GM21390 (cell line): ENCODE measurements around the gene MYO5A.
"Not testable (repeated sequence)": the region's sequence is repeated elsewhere in the genome, so short reads cannot be mapped to it uniquely, and the experiment has no call there.

Experiments used
- ATAC-seq: cut with Tn5 transposase; IDR thresholded peaks from one replicate; pipeline ENCODE4 v1.9.1; 2021; ENCODE audit not compliant: unreplicated experiment

The MYO5A gene

GRCh38 chr15:52546031-52546751 is 17.5 kb upstream of the MYO5A start:
- no peak for ATAC-seq

DNA sequence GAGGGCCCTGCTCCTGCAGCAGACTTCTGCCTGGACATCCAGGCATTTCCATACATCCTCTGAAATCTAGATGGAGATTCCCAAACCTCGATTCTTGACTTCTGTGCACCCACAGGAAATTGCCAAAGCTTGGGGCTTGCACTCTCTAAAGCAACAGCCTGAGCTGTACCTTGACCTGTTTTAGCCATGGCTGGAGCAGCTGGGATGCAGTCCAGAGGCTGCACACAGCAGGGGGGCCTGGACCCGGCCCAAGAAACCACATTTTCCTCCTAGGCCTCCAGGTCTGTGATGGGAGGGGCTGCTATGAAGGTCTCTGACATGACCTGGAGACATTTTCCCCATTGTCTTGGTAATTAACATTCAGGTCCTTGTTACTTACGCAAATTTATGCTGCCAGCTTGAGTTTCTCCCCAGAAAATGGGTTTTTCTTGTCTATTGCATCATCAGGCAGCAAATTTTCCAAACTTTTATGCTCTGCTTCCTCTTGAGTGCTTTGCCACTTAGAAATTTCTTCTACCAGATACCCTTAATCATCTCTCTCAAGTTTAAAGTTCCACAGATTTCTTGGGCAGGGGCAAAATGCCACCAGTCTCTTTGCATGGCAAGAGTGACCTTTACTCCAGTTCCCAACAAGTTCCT is 11.8 kb upstream of the MYO5A start:
- no peak for ATAC-seq

DNA sequence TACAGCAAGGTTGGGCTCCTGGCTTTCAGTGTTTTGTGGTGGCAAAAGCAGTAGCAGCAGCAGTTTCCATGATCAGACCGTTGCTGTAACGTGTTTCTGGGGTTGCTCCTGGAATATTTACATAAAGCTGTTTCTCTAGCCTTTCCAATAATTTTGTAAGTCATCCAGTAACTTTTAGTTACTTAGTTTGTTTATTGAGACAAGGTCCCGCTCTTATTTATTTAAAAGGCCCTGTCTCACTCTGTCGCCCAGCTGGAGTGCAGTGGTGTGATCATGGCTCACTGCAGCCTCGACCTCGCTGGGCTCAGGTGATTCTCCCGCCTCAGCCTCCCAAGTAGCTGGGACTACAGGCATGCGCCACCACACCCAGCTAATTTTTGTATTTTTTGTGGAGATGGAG is 8.8 kb upstream of the MYO5A start:
- no peak for ATAC-seq

GRCh38 chr15:52532427-52532826 is 3.7 kb upstream of the MYO5A start:
- no peak for ATAC-seq

- ATAC-seq, result no peak
These were observed 1.3 kb upstream of the MYO5A start for GRCh38 chr15:52529940-52530339.

GRCh38 chr15:52529341-52529924 is 753 bp upstream of the MYO5A start:
- no peak for ATAC-seq

GRCh38 chr15:52527911-52528563 is 643 bp downstream of the MYO5A start:
- no peak for ATAC-seq

DNA sequence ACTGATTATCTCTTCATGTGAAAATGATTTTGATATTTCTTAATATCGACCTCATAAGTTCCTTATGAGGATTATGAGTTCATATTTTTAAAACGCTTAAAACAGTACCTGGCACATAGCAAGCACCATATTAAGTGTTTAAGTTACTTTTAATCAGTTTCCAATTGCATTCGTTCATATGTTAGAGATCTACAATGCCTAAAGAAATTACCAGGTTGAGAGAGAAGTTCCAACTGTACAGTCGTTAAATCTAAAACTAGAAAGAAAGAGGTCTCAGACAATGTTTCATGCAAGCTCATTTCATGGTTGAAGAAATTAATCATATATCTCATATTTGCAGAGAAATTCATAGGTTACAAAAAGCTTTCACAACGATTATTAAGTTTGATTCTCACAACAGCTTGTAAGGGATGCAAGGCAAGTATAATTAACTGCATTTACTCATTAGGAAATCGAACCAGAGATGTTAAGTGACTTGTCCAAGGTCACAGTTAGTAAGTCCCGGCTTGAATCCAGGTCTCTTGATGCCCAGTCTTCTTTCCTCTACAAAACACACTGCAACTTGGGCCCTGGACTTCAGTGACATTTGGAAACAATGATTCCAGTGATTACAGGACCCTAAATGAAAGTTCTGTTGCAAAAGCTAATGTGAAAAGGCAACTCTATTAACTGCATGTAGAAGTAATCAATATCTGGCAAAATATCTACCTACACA is 1.3 kb downstream of the MYO5A start:
- no peak for ATAC-seq

GRCh38 chr15:52524223-52525136 is 4.2 kb downstream of the MYO5A start:
- ATAC-seq, result no peak

GRCh38 chr15:52523647-52524046 is 5.0 kb downstream of the MYO5A start:
- no peak for ATAC-seq

DNA sequence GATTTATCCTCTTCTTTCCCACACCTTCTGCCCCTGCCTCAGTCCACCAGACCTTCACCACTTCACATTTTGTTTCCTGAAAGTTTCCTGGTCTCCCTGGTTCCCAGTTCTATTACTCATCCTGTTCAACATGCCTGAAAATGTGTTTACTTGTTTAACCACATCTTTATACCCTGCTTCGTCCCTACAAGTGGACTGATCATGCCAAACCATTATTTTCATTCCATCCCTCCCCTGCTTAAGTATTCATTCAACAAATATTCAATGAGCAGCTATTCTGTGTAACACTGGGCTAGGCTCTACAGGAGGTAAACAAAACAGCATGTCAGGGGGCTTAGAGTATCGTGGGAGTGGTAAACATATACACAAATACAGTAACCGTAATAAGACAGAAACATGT is 5.5 kb downstream of the MYO5A start:
- ATAC-seq, result no peak

- no peak for ATAC-seq
These were observed 7.0 kb downstream of the MYO5A start for GRCh38 chr15:52521682-52522081.

DNA sequence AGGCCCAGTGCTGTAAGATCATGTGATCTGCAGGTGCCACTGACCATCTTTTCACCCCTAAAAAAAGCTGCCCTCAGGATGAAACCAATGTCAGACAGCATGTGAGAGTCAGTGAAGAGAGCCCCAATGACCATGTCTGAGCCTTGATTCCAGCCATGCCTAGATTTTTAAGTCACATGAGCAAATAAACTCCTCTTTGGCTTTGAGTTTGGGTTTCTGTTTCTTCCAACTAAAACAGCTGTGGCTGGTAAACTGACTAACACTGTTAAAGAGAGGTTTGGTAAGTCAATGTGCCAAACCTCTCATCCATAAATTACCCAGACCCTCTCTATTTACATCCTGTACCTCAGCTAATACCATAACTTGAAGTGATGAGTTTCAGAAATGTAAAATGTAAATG is 8.3 kb downstream of the MYO5A start:
- no peak for ATAC-seq

- ATAC-seq, result no peak
These were observed 10.0 kb downstream of the MYO5A start for GRCh38 chr15:52518487-52519371.

- no peak for ATAC-seq
These were observed 11.7 kb downstream of the MYO5A start for GRCh38 chr15:52517014-52517413.

DNA sequence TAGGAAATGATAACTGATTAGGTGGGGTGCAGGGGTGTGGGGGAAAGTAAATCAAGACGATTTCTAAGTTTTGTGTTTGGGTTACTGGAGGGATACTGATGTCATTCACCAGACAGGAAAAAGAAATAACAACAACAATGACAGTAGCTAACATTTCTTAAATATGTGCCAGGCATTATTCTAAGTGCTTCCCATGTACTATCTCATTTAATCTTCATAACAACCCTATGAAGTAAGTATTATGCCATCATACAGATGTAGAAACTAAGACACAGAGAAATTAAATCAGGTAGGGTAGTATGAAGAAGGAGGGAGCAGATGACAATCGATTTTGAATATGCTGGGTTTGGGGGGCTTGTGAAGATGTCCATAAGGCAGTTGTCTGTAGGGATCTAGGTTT is 13.3 kb downstream of the MYO5A start:
- ATAC-seq, result no peak

GRCh38 chr15:52514482-52514881 is 14.2 kb downstream of the MYO5A start:
- ATAC-seq, result no peak

GRCh38 chr15:52512869-52513268 is 15.8 kb downstream of the MYO5A start:
- ATAC-seq, result not testable (repeated sequence)

GRCh38 chr15:52511084-52511483 is 17.6 kb downstream of the MYO5A start:
- ATAC-seq, result no peak
